Measurements from ENCODE around the gene OPRPN. TPM values are rescaled to one million over a fixed set of nuclear protein-coding genes. Genes with fewer than 3 reads are reported as not detected.

OPRPN gene
- total and polyA plus RNA-seq, 2 of the 4 experiments (the other 2 are of a cell fraction), result not detected

DNA sequence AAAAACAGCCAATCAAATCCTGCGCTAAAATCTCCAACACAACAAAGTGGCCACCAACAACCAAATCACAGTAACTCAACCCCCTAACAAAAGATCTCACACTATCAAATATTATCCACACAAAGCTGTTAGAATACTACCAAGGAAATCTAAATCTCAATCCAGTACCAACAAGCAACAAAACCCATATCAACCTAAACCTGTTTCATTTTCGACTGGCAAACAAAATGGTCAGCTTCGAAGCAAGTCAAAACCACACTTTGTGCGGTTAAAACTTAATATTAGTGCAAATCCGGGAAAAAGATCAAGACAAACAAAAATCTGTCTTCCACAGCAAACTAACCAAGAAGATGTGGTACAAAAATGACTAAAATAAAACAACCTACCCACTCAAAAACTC is 45.6 kb downstream of the OPRPN start:
- no peak overlapping the region for H2BK20ac ChIP-seq (ENCODE audit: low read depth, low read length)
- H2BK5ac ChIP-seq (ENCODE audit: low read depth, low read length, poor library complexity, severe bottlenecking), result no peak overlapping the region
- POLR2A ChIA-PET (ENCODE audit: unreplicated experiment), result no interaction called here
- CTCF ChIA-PET, result interaction anchor here (1.1 kb wide), 1 partner anchor 129 kb away, joined by 3 read pairs; no protein-coding TSS in a partner anchor
- ATAC-seq (ENCODE audit: low read depth) (no peak), DNase-seq (no peak)
- no peak overlapping the region for H4K91ac ChIP-seq (ENCODE audit: insufficient read depth, low read depth, low read length)
- TF ChIP-seq BHLHE40 (IDR thresholded peaks at IDR 0.05; ENCODE audit: low read depth, low read length) (no peak), MAFK (IDR thresholded peaks at IDR 0.05; ENCODE audit: low read depth, low read length) (no peak), CHD1 (IDR thresholded peaks at IDR 0.05; ENCODE audit: low read depth, low read length) (no peak), NFE2L2 (IDR thresholded peaks at IDR 0.05; ENCODE audit: low read depth, low read length) (no peak), FOS (IDR thresholded peaks at IDR 0.05; ENCODE audit: low read depth, low read length) (no peak), MAZ (IDR thresholded peaks at IDR 0.05; ENCODE audit: borderline replicate concordance, low read depth, low read length) (no peak), POLR2A (IDR thresholded peaks at IDR 0.05; ENCODE audit: low read depth, low read length) (no peak), SMC3 (IDR thresholded peaks at IDR 0.05; ENCODE audit: low read depth, low read length) (no peak), RCOR1 (IDR thresholded peaks at IDR 0.05; ENCODE audit: insufficient replicate concordance, low read length) (no peak), MXI1 (IDR thresholded peaks at IDR 0.05; ENCODE audit: borderline replicate concordance, low read depth, low read length) (no peak), RAD21 (IDR thresholded peaks at IDR 0.05; ENCODE audit: low read length) (no peak)
- TF ChIP-seq, protein P1, sequence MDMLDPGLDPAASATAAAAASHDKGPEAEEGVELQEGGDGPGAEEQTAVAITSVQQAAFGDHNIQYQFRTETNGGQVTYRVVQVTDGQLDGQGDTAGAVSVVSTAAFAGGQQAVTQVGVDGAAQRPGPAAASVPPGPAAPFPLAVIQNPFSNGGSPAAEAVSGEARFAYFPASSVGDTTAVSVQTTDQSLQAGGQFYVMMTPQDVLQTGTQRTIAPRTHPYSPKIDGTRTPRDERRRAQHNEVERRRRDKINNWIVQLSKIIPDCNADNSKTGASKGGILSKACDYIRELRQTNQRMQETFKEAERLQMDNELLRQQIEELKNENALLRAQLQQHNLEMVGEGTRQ (IDR thresholded peaks at IDR 0.05; ENCODE audit: low read depth, low read length), result no peak
- TF ChIP-seq, protein P2, sequence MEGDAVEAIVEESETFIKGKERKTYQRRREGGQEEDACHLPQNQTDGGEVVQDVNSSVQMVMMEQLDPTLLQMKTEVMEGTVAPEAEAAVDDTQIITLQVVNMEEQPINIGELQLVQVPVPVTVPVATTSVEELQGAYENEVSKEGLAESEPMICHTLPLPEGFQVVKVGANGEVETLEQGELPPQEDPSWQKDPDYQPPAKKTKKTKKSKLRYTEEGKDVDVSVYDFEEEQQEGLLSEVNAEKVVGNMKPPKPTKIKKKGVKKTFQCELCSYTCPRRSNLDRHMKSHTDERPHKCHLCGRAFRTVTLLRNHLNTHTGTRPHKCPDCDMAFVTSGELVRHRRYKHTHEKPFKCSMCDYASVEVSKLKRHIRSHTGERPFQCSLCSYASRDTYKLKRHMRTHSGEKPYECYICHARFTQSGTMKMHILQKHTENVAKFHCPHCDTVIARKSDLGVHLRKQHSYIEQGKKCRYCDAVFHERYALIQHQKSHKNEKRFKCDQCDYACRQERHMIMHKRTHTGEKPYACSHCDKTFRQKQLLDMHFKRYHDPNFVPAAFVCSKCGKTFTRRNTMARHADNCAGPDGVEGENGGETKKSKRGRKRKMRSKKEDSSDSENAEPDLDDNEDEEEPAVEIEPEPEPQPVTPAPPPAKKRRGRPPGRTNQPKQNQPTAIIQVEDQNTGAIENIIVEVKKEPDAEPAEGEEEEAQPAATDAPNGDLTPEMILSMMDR (conservative IDR thresholded peaks at IDR 0.05; ENCODE audit: low read depth, low read length), result no peak
- TF ChIP-seq, protein P3, sequence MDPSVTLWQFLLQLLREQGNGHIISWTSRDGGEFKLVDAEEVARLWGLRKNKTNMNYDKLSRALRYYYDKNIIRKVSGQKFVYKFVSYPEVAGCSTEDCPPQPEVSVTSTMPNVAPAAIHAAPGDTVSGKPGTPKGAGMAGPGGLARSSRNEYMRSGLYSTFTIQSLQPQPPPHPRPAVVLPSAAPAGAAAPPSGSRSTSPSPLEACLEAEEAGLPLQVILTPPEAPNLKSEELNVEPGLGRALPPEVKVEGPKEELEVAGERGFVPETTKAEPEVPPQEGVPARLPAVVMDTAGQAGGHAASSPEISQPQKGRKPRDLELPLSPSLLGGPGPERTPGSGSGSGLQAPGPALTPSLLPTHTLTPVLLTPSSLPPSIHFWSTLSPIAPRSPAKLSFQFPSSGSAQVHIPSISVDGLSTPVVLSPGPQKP (IDR thresholded peaks at IDR 0.05; ENCODE audit: borderline replicate concordance, low read depth, low read length), result no peak
- no peak overlapping the region for H4K5ac ChIP-seq (ENCODE audit: low read depth, low read length)
- no peak overlapping the region for H2AK9ac ChIP-seq (replicated peaks; ENCODE audit: low read depth, low read length, poor library complexity)
- BruUV-seq (replicated peaks), result no TSS peak
- no peak overlapping the region for H2AFZ ChIP-seq (replicated peaks; ENCODE audit: low read length, poor library complexity)
- no peak overlapping the region for H3K4me3 ChIP-seq (ENCODE audit: insufficient read depth, low read depth, low read length)
- H3K4me1 ChIP-seq (ENCODE audit: control insufficient read depth, insufficient read depth, low read length), result no peaks in the 10 kb centered on the region
- no peaks in the 10 kb centered on the region for H3K27me3 ChIP-seq (ENCODE audit: control insufficient read depth, insufficient read depth, low read length)
- no peak overlapping the region for H3K27ac ChIP-seq (ENCODE audit: insufficient read depth, low read length)
- WGBS, 2 experiments (ENCODE audit: extremely low coverage in 2 of 2, insufficient read length in 1 of 2), result 80% methylated on average over 1 of the region's 5 CpGs; no CpG with 5 or more reads in 1 of the 2 experiments
- H3K14ac ChIP-seq (replicated peaks; ENCODE audit: low read depth, low read length), result no peak overlapping the region
- H3K23ac ChIP-seq (ENCODE audit: low read depth, low read length), result no peak overlapping the region
- no peak overlapping the region for H3K9ac ChIP-seq (ENCODE audit: low read depth, low read length)
- H3K4me2 ChIP-seq (ENCODE audit: low read depth, low read length), result no peak overlapping the region
- no peak overlapping the region for H2BK15ac ChIP-seq (ENCODE audit: low read depth, low read length)
- no peak overlapping the region for H3K18ac ChIP-seq (ENCODE audit: low read depth, low read length)
- dilution Hi-C loops (cut with HindIII; ENCODE audit: low sequenced_read_pairs, unreplicated experiment) (no loop called here), in situ Hi-C loops (cut with MboI; ENCODE audit: low sequenced_read_pairs) (no loop called here), intact Hi-C loops (cut with micrococcal nuclease) (no loop called here)
- no peaks in the 10 kb centered on the region for H3K79me1 ChIP-seq (ENCODE audit: low read depth in 1 of 2, low read length in 2 of 2)
- H3K9me1 ChIP-seq (ENCODE audit: insufficient read depth, low read length), result no peaks in the 10 kb centered on the region
- no peak overlapping the region for H2AK5ac ChIP-seq (ENCODE audit: low read depth, low read length)
- no peak overlapping the region for H3K56ac ChIP-seq (ENCODE audit: extremely low read depth, insufficient read depth, low read length)
- H3K36me3 ChIP-seq (ENCODE audit: control insufficient read depth, insufficient read depth, low read length), result no peaks in the 10 kb centered on the region
- H4K8ac ChIP-seq (ENCODE audit: low read depth in 2 of 2, low read length in 2 of 2), result no peak overlapping the region
- H4K20me1 ChIP-seq (ENCODE audit: insufficient read depth, low read length), result no peaks in the 10 kb centered on the region
- H2BK120ac ChIP-seq (ENCODE audit: low read depth, low read length), result no peak overlapping the region
- H3K9me3 ChIP-seq (ENCODE audit: control insufficient read depth, insufficient read depth, low read length), result no peaks in the 10 kb centered on the region
- H3K4ac ChIP-seq (ENCODE audit: low read depth, low read length), result no peak overlapping the region

All from IMR-90 (cell line).